AG10803 (cell line): ENCODE data around the gene BCAS1.

ENCODE experiments used
- DNase-seq: peaks from one replicate; pipeline ENCODE4 v3.0.0; 2010; ENCODE audit warnings: low read depth
- H3K4me3 ChIP-seq: 2 replicates; pipeline ENCODE4 v1.5.1; 2011; ENCODE audit warnings: mild to moderate bottlenecking, low read length, control low read depth
- TF ChIP-seq, protein P1 (sequence below): conservative IDR thresholded peaks from 2 replicates; pipeline ENCODE4 v1.5.1; 2011; ENCODE audit warnings: mild to moderate bottlenecking, low read length, control low read depth, inconsistent platforms

BCAS1 gene

DNA sequence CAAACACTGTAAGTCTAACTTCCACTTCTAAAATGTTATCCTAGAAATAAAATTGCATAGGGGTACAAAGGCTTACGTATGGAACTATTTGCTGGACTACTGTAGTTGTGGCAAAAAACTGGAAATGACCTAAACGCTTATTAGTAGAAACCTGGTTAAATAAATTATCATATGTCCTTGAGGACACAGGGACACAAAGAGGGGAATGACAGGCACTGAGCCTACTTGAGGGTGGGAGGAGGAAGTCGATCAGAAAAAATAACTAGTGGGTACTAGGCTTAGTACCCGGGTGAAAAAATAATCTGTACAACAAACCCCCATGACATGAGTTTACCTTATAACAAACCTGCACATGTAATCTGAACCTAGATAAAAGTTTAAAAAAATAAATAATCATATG is 28.4 kb downstream of the BCAS1 start:
- no peak overlapping the region for H3K4me3 ChIP-seq
- TF ChIP-seq, protein P1, sequence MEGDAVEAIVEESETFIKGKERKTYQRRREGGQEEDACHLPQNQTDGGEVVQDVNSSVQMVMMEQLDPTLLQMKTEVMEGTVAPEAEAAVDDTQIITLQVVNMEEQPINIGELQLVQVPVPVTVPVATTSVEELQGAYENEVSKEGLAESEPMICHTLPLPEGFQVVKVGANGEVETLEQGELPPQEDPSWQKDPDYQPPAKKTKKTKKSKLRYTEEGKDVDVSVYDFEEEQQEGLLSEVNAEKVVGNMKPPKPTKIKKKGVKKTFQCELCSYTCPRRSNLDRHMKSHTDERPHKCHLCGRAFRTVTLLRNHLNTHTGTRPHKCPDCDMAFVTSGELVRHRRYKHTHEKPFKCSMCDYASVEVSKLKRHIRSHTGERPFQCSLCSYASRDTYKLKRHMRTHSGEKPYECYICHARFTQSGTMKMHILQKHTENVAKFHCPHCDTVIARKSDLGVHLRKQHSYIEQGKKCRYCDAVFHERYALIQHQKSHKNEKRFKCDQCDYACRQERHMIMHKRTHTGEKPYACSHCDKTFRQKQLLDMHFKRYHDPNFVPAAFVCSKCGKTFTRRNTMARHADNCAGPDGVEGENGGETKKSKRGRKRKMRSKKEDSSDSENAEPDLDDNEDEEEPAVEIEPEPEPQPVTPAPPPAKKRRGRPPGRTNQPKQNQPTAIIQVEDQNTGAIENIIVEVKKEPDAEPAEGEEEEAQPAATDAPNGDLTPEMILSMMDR: no peak
- no peak for DNase-seq

DNA sequence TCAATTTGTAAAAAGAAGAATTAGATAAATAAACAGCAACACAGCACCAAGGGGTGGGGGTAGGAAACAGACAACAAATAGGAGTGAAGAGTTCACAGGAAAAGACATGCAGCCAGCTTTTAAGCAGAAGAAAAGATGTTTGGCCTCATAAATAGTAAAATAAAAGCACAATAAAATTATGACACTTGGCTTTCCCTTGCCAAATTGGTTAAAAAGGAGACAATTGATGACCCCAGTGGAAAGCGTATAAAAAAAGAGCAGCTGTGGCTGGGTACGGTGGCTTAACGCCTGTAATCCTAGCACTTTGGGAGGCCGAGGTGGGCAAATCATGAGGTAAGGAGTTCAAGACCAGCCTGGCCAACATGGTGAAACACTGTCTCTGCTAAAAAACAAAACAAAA is 29.1 kb downstream of the BCAS1 start:
- no peak overlapping the region for H3K4me3 ChIP-seq
- TF ChIP-seq, protein P1: no peak
- no peak for DNase-seq

DNA sequence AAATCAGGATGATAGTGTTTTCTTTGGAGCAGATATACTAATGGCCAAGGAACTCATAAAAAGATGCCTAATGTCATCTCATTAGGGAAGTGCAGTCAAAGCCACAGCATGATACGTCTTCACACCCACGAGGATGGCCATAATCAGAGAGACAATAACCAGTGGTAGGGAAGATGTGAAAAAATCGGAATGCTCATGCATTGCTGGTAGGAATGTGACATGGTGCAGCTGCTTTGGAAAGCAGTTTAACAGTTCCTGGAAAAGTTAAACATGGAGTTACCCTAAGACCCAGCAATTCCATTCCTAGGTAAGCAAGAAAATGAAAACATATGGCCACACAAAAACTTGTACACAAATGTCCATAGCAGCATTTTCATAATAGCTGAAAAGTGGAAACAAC is 29.9 kb downstream of the BCAS1 start:
- H3K4me3 ChIP-seq: no peak overlapping the region
- DNase-seq: no peak
- TF ChIP-seq, protein P1: no peak

DNA sequence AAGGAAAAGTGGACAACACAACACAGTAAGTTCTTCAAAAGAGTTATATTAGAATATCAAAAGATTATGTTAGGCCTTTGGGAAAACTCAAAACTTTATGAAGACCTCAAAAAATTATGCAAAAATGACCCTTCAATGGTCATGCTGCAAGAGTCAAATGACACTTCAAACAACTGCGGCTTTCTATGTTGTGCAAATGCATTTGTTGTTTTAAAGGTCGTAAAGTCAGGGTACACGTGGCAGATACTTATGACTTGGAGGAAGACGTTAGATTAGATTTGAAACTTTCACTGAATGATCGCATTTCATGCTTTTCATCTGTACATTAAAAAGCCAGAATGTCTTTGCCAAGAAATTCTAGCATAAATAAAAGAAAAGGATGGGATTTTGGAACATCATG is 31.4 kb downstream of the BCAS1 start:
- DNase-seq: no peak
- H3K4me3 ChIP-seq: no peak overlapping the region
- TF ChIP-seq, protein P1: no peak

DNA sequence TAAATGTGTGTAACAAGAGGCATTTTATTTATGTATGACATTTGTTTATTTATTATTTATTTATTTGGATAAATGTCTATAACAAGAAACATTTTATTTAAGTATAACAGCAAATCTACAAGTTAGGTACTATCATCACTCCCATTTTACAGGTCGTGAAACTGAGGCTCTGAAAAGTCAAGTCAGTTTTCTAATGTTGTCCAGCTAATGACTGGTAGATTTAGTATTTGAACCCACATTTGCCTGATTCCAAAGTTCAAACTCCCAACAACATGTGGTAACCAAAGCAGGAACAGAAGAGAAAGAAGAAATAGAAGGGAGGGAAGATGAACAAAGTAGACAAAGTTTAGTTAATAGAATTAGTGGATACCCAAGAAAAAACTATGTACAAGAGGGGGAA is 32.9 kb downstream of the BCAS1 start:
- no peak for DNase-seq
- TF ChIP-seq, protein P1: no peak
- H3K4me3 ChIP-seq: no peak overlapping the region

DNA sequence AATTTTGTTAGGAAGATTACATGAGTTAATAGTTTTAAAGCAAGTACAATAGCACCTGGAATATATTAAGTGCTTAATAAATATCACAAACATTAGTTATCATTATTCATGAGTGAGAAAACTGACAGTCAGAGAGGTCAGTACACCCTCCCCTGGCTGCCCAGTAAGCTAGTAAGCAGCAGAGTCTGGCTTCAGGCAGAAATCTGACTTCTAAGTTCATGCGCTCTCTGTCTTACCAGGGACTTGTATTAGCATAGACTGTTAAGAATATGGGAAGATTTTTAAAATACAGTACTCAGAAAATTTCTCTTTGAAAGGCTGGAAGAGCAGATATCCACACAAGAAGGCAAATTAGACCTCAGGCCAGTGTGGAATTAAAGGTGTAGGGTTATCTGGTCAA is 40.8 kb downstream of the BCAS1 start:
- H3K4me3 ChIP-seq: no peak overlapping the region
- TF ChIP-seq, protein P1: no peak
- no peak for DNase-seq

DNA sequence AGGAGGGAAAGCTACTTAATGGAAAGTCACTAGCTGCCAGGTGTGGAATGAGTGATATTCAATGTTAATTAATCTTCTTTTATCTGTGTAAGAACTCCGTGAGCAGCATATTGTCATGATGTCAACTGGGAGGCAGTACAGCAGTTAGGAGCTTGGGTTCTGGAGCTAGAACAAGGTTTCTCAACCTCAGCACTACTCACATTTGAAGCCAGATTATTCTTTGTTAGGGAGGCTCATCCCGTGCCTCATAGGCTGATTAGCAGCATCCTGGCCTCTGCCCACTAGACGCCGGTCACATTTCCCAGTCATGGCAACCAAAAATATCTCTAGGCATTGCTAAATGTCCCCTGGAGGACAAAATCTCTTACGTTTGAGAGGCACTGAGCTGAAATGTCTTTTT is 41.2 kb downstream of the BCAS1 start:
- TF ChIP-seq, protein P1: no peak
- DNase-seq: peak; percentile 43

More for the DNA sequence above, 41.2 kb downstream of the BCAS1 start:
- H3K4me3 ChIP-seq: no peak overlapping the region
